GM21526 (cell line): ENCODE results near the gene ACAD10.
"Not testable (repeated sequence)": the region's sequence is repeated elsewhere in the genome, so short reads cannot be mapped to it uniquely, and the experiment has no call there.

ENCODE experiments used
- ATAC-seq: cut with Tn5 transposase; IDR thresholded peaks from one replicate; pipeline ENCODE4 v1.9.1; 2021; ENCODE audit warnings: moderate library complexity; ENCODE audit not compliant: unreplicated experiment, low FRiP score

Gene ACAD10

DNA sequence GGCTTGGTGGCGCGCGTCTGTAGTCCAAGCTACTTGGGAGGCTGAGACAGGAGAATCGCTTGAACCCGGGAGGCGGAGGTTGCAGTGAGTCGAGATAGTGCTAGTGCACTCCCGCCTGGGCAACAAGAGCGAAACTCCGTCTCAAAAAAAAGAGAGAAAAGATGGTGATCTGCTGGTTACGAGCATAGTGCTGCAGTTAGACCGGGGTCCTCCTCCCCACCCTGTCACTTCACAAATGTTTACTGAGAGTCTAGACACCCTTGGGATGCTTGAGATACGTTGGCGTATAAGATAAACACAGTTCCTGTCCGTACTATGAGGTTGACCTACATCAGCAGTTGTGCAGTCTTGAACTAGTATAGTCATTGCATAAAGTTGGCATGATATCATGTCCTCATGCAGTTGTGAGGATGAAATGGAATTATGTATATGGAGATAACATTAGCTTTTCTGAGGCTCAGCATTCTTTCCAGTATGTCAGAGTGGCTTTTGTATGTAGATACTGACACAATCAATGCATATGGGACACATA, 787 bp downstream of the ACAD10 start:
- no peak for ATAC-seq

GRCh38 chr12:111687255-111687654, 1.4 kb downstream of the ACAD10 start:
- no peak for ATAC-seq

DNA sequence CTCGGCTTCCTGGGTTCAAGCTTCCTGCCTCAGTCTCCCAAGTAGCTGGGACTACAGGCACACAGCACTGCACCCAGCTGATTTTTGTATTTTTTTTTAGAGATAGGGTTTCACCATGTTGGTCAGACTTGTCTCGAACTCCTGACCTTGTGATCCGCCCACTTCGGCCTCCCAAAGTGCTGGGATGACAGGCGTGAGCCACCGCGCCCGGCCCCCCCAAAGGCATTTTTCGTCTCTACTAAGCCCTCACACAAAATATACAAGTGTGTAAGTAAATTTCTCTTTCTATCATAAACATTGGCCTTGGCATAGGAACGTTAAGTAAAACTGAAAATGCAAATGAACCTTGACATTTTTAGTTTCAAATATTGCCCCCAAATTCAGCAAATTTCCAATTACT, 2.1 kb downstream of the ACAD10 start:
- ATAC-seq, result no peak

- ATAC-seq, result no peak
These were observed 5.4 kb downstream of the ACAD10 start for GRCh38 chr12:111691262-111691661.

- no peak for ATAC-seq
These were observed 6.8 kb downstream of the ACAD10 start for GRCh38 chr12:111692575-111693210.

DNA sequence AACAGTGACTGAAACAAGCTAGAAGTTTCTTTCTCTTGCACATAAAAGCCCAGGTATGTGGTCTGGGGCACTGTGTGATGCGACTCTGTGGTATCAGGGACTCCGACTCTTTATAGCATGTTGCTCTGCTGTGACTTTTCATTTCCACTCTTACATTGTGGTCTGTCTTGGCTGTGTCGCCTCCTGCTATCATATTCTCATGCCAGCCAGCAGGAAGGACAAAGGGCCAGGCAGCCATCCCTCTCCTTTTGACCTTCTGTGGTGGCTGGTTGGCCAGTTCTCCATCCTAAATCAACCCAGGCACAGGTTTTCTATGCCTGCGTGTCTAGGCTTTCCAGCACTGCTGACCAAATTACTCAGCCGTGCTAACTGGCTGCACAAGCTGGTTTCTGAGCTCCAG, 8.0 kb downstream of the ACAD10 start:
- ATAC-seq, result no peak

- ATAC-seq, result no peak
These were observed 14.1 kb downstream of the ACAD10 start for GRCh38 chr12:111699962-111700361.

DNA sequence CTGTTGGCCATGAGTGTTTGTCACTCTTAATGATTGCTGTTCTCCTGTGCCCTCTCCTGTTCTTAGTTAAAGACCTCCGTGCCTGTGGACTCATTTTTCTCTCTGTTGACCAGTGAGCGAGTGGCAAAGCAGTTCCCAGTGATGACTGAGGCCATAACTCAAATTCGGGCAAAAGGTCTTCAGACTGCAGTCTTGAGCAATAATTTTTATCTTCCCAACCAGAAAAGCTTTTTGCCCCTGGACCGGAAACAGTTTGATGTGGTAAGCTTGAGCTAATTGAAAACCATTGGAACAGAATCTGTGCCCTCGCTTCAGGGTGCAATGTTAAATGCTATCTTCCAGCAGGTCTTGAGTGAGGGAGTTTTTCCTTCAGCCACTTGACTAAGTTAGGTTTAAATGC, 19.8 kb downstream of the ACAD10 start:
- ATAC-seq, result no peak

- no peak for ATAC-seq
These were observed 20.3 kb downstream of the ACAD10 start for GRCh38 chr12:111706145-111706544.

DNA sequence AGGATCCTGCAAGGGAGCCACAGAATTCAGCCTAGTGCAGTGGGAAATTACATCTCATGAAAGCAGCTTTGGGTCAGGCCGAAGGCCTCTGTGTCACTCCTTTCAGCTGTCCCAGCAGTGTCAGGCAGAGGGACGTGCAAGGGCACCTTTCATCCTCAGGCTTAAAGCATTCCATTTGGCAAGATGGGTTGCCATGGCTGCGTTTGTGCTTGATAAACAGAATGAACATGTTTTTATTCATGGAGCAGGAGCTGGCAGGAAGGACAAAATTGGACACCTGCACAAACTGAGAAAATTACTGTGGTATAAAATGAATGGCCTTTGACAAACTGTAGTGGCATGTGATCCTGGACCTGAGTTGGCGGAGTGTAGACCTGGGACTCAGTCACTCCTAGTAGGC, 29.4 kb downstream of the ACAD10 start:
- no peak for ATAC-seq

- ATAC-seq, result not testable (repeated sequence)
These were observed 33.5 kb downstream of the ACAD10 start for GRCh38 chr12:111719316-111719715.

- ATAC-seq, result no peak
These were observed 34.6 kb downstream of the ACAD10 start for GRCh38 chr12:111720457-111720856.

DNA sequence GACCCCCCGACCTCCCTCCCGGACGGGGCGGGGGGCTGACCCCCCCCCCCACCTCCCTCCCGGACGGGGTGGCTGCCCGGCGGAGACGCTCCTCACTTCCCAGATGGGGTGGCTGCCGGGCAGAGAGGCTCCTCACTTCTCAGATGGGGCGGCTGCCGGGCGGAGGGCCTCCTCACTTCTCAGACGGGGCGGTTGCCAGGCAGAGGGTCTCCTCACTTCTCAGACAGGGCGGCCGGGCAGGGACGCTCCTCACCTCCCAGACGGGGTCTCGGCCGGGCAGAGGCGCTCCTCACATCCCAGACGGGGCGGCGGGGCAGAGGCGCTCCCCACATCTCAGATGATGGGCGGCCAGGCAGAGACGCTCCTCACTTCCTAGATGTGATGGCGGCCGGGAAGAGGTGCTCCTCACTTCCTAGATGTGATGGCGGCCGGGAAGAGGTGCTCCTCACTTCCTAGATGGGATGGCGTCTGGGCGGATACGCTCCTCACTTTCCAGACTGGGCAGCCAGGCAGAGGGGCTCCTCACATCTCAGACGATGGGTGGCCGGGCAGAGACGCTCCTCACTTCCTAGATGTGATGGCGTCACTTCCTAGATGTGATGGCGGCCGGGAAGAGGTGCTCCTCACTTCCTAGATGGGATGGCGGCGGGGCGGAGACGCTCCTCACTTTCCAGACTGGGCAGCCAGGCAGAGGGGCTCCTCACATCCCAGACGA, 38.0 kb downstream of the ACAD10 start:
- ATAC-seq, result not testable (repeated sequence)

- no peak for ATAC-seq
These were observed 42.9 kb downstream of the ACAD10 start for GRCh38 chr12:111728795-111729194.

DNA sequence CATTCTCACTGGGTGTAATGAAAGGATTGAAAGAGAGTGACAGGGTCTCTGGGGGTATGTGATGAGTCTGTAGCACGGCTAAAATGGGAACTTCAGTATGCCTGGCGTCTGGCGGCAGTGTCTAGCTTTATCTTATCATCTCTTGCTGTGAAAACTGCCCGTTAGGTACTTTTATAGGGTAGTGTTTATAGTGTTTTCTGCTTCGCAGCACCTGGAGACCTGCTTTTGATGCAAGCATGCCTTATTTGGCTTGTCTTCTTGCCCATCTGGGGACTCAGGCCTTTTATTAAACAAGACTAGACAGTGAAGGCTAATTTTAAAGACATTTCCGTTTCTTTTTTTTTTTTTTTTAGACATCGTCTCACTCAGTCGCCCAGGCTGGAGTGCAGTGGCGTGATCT, 44.6 kb downstream of the ACAD10 start:
- no peak for ATAC-seq

DNA sequence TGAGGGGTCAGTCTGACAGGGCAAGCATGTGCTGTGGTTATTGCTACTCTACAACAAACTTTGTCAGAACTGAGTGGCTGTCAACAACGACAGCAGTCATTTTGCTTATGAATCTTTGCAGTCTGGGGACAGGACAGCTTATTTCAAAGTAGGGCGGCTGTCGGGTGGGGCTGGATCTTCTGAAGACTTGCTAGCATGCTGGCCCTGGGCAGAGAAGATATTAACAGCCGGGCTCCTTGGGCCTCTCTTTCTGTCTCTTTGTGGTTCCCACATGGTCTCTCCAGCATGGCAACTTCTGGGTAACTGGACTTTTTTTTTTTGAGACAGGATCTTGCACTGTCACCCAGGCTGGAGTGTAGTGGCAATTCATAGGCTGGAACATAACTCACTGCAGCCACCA, 46.9 kb downstream of the ACAD10 start:
- no peak for ATAC-seq

DNA sequence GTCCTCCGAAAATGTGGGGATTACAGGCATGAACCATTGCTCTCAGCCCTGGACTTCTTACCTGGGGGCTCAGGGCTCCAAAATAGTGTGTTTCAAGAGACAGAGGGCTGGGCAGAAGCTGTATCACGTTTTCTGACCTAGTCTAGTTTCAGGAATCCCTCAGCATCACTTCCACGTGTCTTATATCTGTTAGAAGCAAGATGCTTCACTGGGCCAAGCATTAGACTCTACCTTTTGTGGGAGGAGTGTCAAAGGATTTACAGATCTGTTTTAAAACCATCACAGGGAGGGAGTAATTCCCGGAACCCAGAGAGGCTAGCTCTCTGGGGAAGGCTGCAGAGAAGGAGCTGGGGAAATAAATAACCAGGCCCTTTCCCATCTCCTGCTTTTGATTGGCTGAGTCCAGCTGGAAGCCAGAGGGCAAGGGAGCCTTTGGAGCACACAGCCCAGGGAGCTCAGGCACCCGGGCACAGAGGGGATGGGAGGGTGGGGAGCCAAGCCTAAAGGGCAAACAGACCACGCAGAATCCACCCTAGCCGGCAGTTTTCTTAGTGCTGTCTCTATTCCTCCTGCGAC, 47.6 kb downstream of the ACAD10 start:
- ATAC-seq, result no peak

- not testable (repeated sequence) for ATAC-seq
These were observed 53.7 kb downstream of the ACAD10 start for GRCh38 chr12:111739524-111739923.

- no peak for ATAC-seq
These were observed 55.5 kb downstream of the ACAD10 start for GRCh38 chr12:111741235-111741812.

GRCh38 chr12:111745211-111745610, 59.4 kb downstream of the ACAD10 start:
- ATAC-seq, result no peak

DNA sequence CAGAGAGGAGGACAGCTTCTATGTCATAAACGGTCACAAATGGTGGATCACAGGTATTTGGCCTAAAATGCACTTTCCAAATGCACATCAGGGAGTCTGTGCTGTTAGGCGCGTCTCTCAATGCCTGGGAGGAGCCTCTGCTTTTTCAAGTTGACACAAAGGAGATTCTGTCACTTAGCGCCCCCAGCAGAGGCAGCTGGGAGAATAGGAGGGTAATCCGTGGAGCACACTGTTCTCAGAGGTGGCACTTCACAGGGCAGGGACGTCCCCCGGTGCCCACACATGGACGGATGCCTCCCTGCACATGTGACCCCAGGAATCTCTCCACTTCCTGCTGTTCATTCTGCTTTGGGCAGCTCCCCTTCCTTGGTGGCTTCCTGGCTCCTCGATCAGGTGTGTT, 61.5 kb downstream of the ACAD10 start:
- no peak for ATAC-seq
